Pericardium fibroblast (primary cell): Measurements from ENCODE around the gene TMEM238. TPM values are rescaled to one million over a fixed set of nuclear protein-coding genes. Genes with fewer than 3 reads are reported as not detected.

Source experiments
- total RNA-seq: library from RNA; depleted of rRNA; stranded (reverse); fragments of >200 nt; gene quantifications from 2 replicates; pipeline ENCODE4 v1.2.3, GENCODE V29; 2015

Gene TMEM238
- total RNA-seq, result 0.23 and 0.60 TPM in 2 replicates

GRCh38 chr19:55384131-55384919 is at the start of gene TMEM238:
TMEM238 (minus strand) TSS chr19:55384292; CDS start chr19:55384259, 33 bp downstream.

GRCh38 chr19:55407550-55407799 is 23.4 kb upstream of the TMEM238 start, which contains the start of gene UBE2S:
UBE2S (minus strand) TSS chr19:55407788; CDS start chr19:55407589, 199 bp downstream.

DNA sequence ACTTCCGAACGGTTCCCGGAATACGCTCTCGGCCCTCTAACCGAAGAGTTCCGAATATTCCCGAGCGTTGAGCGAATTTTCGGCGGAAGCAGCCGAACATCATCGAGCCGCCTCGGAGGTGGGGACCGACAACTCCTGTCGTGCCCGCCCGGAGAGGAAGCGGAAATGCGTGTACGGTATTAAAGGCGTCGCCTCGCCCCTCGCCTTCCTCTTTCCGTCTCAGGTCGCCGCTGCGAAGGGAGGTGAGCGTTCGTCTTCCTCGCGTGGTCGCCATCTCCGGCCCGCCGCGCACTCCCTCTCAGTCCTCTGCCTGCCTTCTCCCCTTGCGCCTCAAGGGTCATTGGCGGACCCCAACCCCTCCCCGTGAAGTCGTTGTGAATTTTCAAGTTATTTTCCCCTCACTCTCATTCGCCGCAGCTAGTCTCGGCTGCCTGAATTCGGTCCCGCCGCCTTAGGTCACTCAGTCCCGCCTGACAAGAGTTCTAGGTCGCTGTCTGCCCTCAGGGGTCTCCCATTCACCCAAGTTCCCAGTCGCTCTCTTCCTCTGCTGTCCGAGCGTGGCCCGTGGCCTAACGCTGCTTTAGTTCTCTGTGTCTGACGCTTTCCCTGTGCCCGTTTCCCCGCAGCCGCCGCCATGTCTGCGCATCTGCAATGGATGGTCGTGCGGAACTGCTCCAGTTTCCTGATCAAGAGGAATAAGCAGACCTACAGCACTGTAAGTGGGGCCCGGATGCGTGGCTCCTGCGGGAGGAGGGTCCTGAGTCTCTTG is 1.8 kb upstream of the TMEM238 start, which contains the start of gene RPL28:
TSS of gene RPL28 (plus strand) at position 209 of the 769 bp plus-strand sequence. CDS start at position 635, 426 bp downstream.

GRCh38 chr19:55376241-55376933 is 7.7 kb downstream of the TMEM238 start, which contains the start of gene TMEM190:
TMEM190 (plus strand) TSS chr19:55376826; CDS start chr19:55376854, 28 bp downstream.

GRCh38 chr19:55370305-55370988 is 13.6 kb downstream of the TMEM238 start, which contains the start of gene IL11:
IL11 (minus strand) TSS chr19:55370463; CDS start chr19:55370310, 153 bp downstream.

GRCh38 chr19:55362990-55363716 is 20.9 kb downstream of the TMEM238 start, which contains the start of gene GARIN5B:
GARIN5B (minus strand) TSS chr19:55363260; CDS start chr19:55363066, 194 bp downstream.

GRCh38 chr19:55354698-55355212 is 29.3 kb downstream of the TMEM238 start, which contains the start of gene COX6B2:
COX6B2 (minus strand) TSS chr19:55354719; CDS start chr19:55354521, 198 bp downstream.

GRCh38 chr19:55339105-55339888 is 44.8 kb downstream of the TMEM238 start, which contains the start of gene KMT5C:
KMT5C (plus strand) TSS chr19:55339876; CDS start chr19:55341937, 2,061 bp downstream.

Other genes with a start within 250 kb of the TMEM238 start
- gene TNNT1, start 235.1 kb downstream of the TMEM238 start, total RNA-seq, result 5.4 and 9.0 TPM in 2 replicates
- gene TNNI3, start 226.6 kb downstream of the TMEM238 start, total RNA-seq, result 0.58 TPM in 1 of 2 replicates, not detected in the other
- gene DNAAF3, start 217.7 kb downstream of the TMEM238 start, total RNA-seq, result 0.26 TPM in 1 of 2 replicates, not detected in the other
- 0.26 TPM in 1 of 2 replicates, not detected in the other for gene SYT5, start 204.0 kb downstream of the TMEM238 start, total RNA-seq
- gene PTPRH, start 174.8 kb downstream of the TMEM238 start, total RNA-seq, result 7.0 and 9.4 TPM in 2 replicates
- gene TMEM86B, start 155.5 kb downstream of the TMEM238 start, total RNA-seq, result 0.51 and 0.93 TPM in 2 replicates
- gene PPP6R1, start 125.3 kb downstream of the TMEM238 start, total RNA-seq, result 30.5 and 31.7 TPM in 2 replicates
- 26.7 and 37.5 TPM in 2 replicates for gene HSPBP1, start 104.2 kb downstream of the TMEM238 start, total RNA-seq
- 2.2 and 8.6 TPM in 2 replicates for gene BRSK1, start 100.3 kb downstream of the TMEM238 start, total RNA-seq
- not detected in 2 replicates for gene TMEM150B, start 59.0 kb downstream of the TMEM238 start, total RNA-seq
- gene KMT5C, start 44.4 kb downstream of the TMEM238 start, total RNA-seq, result 6.4 and 6.5 TPM in 2 replicates
- not detected in 2 replicates for gene COX6B2, start 29.6 kb downstream of the TMEM238 start, total RNA-seq
- gene GARIN5B, start 21.0 kb downstream of the TMEM238 start, total RNA-seq, result not detected in 2 replicates
- gene IL11, start 13.8 kb downstream of the TMEM238 start, total RNA-seq, result 0.77 TPM in 1 of 2 replicates, not detected in the other
- 0.17 TPM in 1 of 2 replicates, not detected in the other for gene TMEM190, start 7.5 kb downstream of the TMEM238 start, total RNA-seq
- 452 and 1,009 TPM in 2 replicates for gene RPL28, start 1.6 kb upstream of the TMEM238 start, total RNA-seq
- 42.2 and 50.1 TPM in 2 replicates for gene UBE2S, start 23.5 kb upstream of the TMEM238 start, total RNA-seq
- gene SHISA7, start 59.0 kb upstream of the TMEM238 start, total RNA-seq, result not detected in 2 replicates
- 86.5 and 89.5 TPM in 2 replicates for gene ISOC2, start 77.3 kb upstream of the TMEM238 start, total RNA-seq
- gene C19orf85, start 80.5 kb upstream of the TMEM238 start, total RNA-seq, result not detected in 2 replicates
- 1.9 and 4.2 TPM in 2 replicates for gene ZNF628, start 92.3 kb upstream of the TMEM238 start, total RNA-seq
- gene NAT14, start 100.9 kb upstream of the TMEM238 start, total RNA-seq, result 16.6 and 25.1 TPM in 2 replicates
- 9.1 and 19.5 TPM in 2 replicates for gene SSC5D, start 104.1 kb upstream of the TMEM238 start, total RNA-seq
- not detected in 2 replicates for gene SBK2, start 152.8 kb upstream of the TMEM238 start, total RNA-seq
- gene SBK3, start 161.3 kb upstream of the TMEM238 start, total RNA-seq, result not detected in 2 replicates
- gene ZNF579, start 196.6 kb upstream of the TMEM238 start, total RNA-seq, result 10.7 and 11.9 TPM in 2 replicates
- gene FIZ1, start 215.2 kb upstream of the TMEM238 start, total RNA-seq, result 4.8 and 6.1 TPM in 2 replicates
- gene ZNF524, start 216.0 kb upstream of the TMEM238 start, total RNA-seq, result 25.6 and 46.4 TPM in 2 replicates
- 4.6 and 4.9 TPM in 2 replicates for gene ZNF865, start 221.4 kb upstream of the TMEM238 start, total RNA-seq
- 4.7 and 5.2 TPM in 2 replicates for gene ZNF784, start 240.3 kb upstream of the TMEM238 start, total RNA-seq